Keratinocyte (primary cell): ENCODE measurements around the gene ADAM22. TPM values are rescaled to one million over a fixed set of nuclear protein-coding genes. Genes with fewer than 3 reads are reported as not detected.

Experiments
- DNase-seq: peaks from one replicate; pipeline ENCODE4 v3.0.0-alpha.2; 2011; ENCODE audit warnings: low read depth, missing footprints, low spot score
- FAIRE-seq: peaks from 2 replicates; lab custom pipeline; 2011; peaks lifted over from hg19 to GRCh38; lab: Jason Lieb, UNC
- H2AFZ ChIP-seq: 2 replicates; pipeline ENCODE4 v1.6.0; 2012; ENCODE audit warnings: low read length, control low read depth, inconsistent platforms; ENCODE audit not compliant: control insufficient read depth
- H3K27ac ChIP-seq: 2 replicates; pipeline ENCODE4 v1.5.1; 2011; ENCODE audit warnings: low read length; ENCODE audit not compliant: control insufficient read depth, insufficient read depth
- H3K27me3 ChIP-seq: 3 replicates; pipeline ENCODE4 v1.6.0; 2011; ENCODE audit warnings: low read length; ENCODE audit not compliant: control insufficient read depth, insufficient read depth; ENCODE audit errors: extremely low read depth
- H3K36me3 ChIP-seq, 2 experiments: 2 replicates in 1 of 2; 3 replicates in 1 of 2; pipeline ENCODE4 v1.5.1; 2011; ENCODE audit warnings: low read length in 2 of 2, mild to moderate bottlenecking in 1 of 2; ENCODE audit not compliant: control insufficient read depth in 2 of 2, insufficient read depth in 2 of 2; ENCODE audit errors: extremely low read depth in 1 of 2
- H3K4me1 ChIP-seq: 3 replicates; pipeline ENCODE4 v1.5.1; 2011; ENCODE audit warnings: low read length; ENCODE audit not compliant: control insufficient read depth, insufficient read depth; ENCODE audit errors: extremely low read depth
- H3K4me2 ChIP-seq: 3 replicates; pipeline ENCODE4 v1.6.0; 2011; ENCODE audit warnings: low read depth, low read length; ENCODE audit not compliant: control insufficient read depth, insufficient read depth; ENCODE audit errors: extremely low read depth
- H3K4me3 ChIP-seq, 3 experiments: fragments of 200-600 bp in 1 of 3; sonication (generic) in 1 of 3; 2 replicates in 2 of 3; 3 replicates in 1 of 3; pipeline ENCODE4 v1.5.1; 2011 to 2016; ENCODE audit warnings: low read length in 3 of 3, mild to moderate bottlenecking in 3 of 3, control low read depth in 2 of 3, inconsistent platforms in 1 of 3, low read depth in 1 of 3, mixed read lengths in 1 of 3, mixed run types in 1 of 3, moderate library complexity in 1 of 3; ENCODE audit not compliant: control insufficient read depth in 2 of 3, insufficient read depth in 2 of 3; ENCODE audit errors: extremely low read depth in 1 of 3
- H3K79me2 ChIP-seq: 2 replicates; pipeline ENCODE4 v1.6.0; 2012; ENCODE audit warnings: low read length; ENCODE audit not compliant: control insufficient read depth, insufficient read depth
- H3K9ac ChIP-seq: 3 replicates; pipeline ENCODE4 v1.6.0; 2011; ENCODE audit warnings: low read length; ENCODE audit not compliant: control insufficient read depth, insufficient read depth; ENCODE audit errors: extremely low read depth
- H3K9me1 ChIP-seq: 3 replicates; pipeline ENCODE4 v1.6.0; 2011; ENCODE audit warnings: low read length; ENCODE audit not compliant: control insufficient read depth, insufficient read depth; ENCODE audit errors: extremely low read depth
- H3K9me3 ChIP-seq: 2 replicates; pipeline ENCODE4 v1.5.1; 2012; ENCODE audit warnings: low read depth, low read length; ENCODE audit not compliant: control insufficient read depth
- H4K20me1 ChIP-seq: 3 replicates; pipeline ENCODE4 v1.6.0; 2011; ENCODE audit warnings: low read length; ENCODE audit not compliant: control insufficient read depth, insufficient read depth; ENCODE audit errors: extremely low read depth
- CTCF ChIP-seq, 3 experiments: IDR thresholded peaks in 1 of 3; conservative IDR thresholded peaks in 1 of 3; optimal IDR thresholded peaks in 1 of 3; 2 replicates in 2 of 3; 3 replicates in 1 of 3; pipeline versions ENCODE3 to v1.5.1; 2011; ENCODE audit warnings: low read length in 3 of 3, mild to moderate bottlenecking in 3 of 3, moderate library complexity in 2 of 3, control low read depth in 1 of 3, inconsistent platforms in 1 of 3; ENCODE audit not compliant: insufficient read depth in 2 of 3; ENCODE audit errors: extremely low read depth in 1 of 3
- EZH2 ChIP-seq: IDR thresholded peaks from one replicate; pipeline ENCODE4 v1.6.1; 2012; ENCODE audit warnings: inconsistent platforms, mild to moderate bottlenecking, low read length, moderate library complexity
- dilution Hi-C: fragments of 300-500 bp; cut with MboI; formaldehyde crosslinking; loops from one replicate; pipeline ENCODE4 v1.7.0; 2020; ENCODE audit warnings: low sequenced_read_pairs; ENCODE audit not compliant: extremely low pct_ligation_motif_present
- polyA plus RNA-seq, 5 experiments: library from polyadenylated mRNA; depleted of rRNA in 3 of 5; stranded (reverse) in 3 of 5; stranded (forward) in 1 of 5; unstranded in 1 of 5; fragments of >200 nt; gene quantifications; 1 replicate in 1 of 5; 2 replicates in 3 of 5; 3 replicates in 1 of 5; pipeline versions ENCODE4 v1.2.1 to v1.2.3, GENCODE V29; 2011 to 2012; ENCODE audit warnings: missing spikeins in 2 of 5, low read depth in 1 of 5, low replicate concordance in 1 of 5

The ADAM22 gene
- polyA plus RNA-seq, 1 donor (not counting 4 experiments of a cell fraction or from before 2014, with no cell fraction given): 0.07 TPM

GRCh38 chr7:88215295-88215694 lies 281.2 kb downstream of the ADAM22 start:
- no peak for DNase-seq
- H3K9ac ChIP-seq: no peak overlapping the region
- H3K4me2 ChIP-seq: no peak overlapping the region
- H3K36me3 ChIP-seq: peaks cover 18 to 24% of the 10 kb centered on the region in 2 experiments
- TF ChIP-seq CTCF (optimal IDR thresholded peaks at IDR 0.05 in 1 of 3, IDR thresholded peaks at IDR 0.05 in 1 of 3, conservative IDR thresholded peaks at IDR 0.05 in 1 of 3; ENCODE audit: extremely low read depth in 1 of 3, insufficient read depth in 2 of 3, low read length in 3 of 3): no peak
- no peak for TF ChIP-seq EZH2
- dilution Hi-C loops: no loop called here
- H4K20me1 ChIP-seq: peaks cover 3% of the 10 kb centered on the region
- FAIRE-seq: no peak
- H3K27ac ChIP-seq: no peak overlapping the region
- H2AFZ ChIP-seq: no peak overlapping the region
- no peaks in the 10 kb centered on the region for H3K27me3 ChIP-seq
- peaks cover 53% of the 10 kb centered on the region for H3K79me2 ChIP-seq
- H3K4me1 ChIP-seq: peaks cover 12% of the 10 kb centered on the region
- H3K4me3 ChIP-seq: no peak overlapping the region
- H3K9me1 ChIP-seq: peaks cover 3% of the 10 kb centered on the region
- no peaks in the 10 kb centered on the region for H3K9me3 ChIP-seq

GRCh38 chr7:88216276-88216675 lies 282.2 kb downstream of the ADAM22 start:
- no peaks in the 10 kb centered on the region for H3K27me3 ChIP-seq
- dilution Hi-C loops: no loop called here
- H3K9me3 ChIP-seq: no peaks in the 10 kb centered on the region
- H3K79me2 ChIP-seq: peaks cover 53% of the 10 kb centered on the region
- H3K36me3 ChIP-seq: peaks cover 17 to 23% of the 10 kb centered on the region in 2 experiments
- peaks cover 15% of the 10 kb centered on the region for H3K4me1 ChIP-seq
- H3K27ac ChIP-seq: no peak overlapping the region
- no peak overlapping the region for H3K4me2 ChIP-seq
- DNase-seq (no peak), FAIRE-seq (no peak)
- H3K9ac ChIP-seq: no peak overlapping the region
- no peak for TF ChIP-seq EZH2
- TF ChIP-seq CTCF (optimal IDR thresholded peaks at IDR 0.05 in 1 of 3, IDR thresholded peaks at IDR 0.05 in 1 of 3, conservative IDR thresholded peaks at IDR 0.05 in 1 of 3; ENCODE audit: extremely low read depth in 1 of 3, insufficient read depth in 2 of 3, low read length in 3 of 3): no peak
- peaks cover 3% of the 10 kb centered on the region for H4K20me1 ChIP-seq
- H2AFZ ChIP-seq: no peak overlapping the region
- H3K9me1 ChIP-seq: peaks cover 3% of the 10 kb centered on the region
- H3K4me3 ChIP-seq: no peak overlapping the region
